Measurements from ENCODE around the gene TBC1D3E.
"Not testable (repeated sequence)": the region's sequence is repeated elsewhere in the genome, so short reads cannot be mapped to it uniquely, and the experiment has no call there.

The TBC1D3E gene

GRCh38 chr17:38127651-38128050 lies at the start of gene TBC1D3E:
TSS of gene TBC1D3E (plus strand) at chr17:38127951. CDS start at chr17:38129496, 1,545 bp downstream.
- not testable (repeated sequence) for DNase-seq

DNA sequence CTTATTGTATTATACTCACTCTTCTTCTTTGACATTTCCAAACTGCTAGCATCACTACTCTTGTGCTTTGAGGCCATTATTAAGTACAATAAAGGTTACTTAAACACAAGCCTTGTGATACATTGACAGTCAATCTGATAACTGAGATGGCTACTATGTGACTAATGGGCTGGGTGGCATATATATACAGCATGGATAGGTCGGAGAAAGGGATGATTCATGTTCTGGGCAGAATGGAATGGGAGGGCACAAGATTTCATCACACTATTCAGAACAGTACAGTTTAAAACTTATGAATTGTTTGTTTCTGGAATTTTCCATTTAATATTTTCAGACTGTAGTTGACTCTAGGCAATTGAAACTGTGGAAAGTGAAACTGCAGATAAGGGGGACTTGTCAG lies 40.4 kb upstream of the TBC1D3E start:
- DNase-seq, result not testable (repeated sequence)

- not testable (repeated sequence) for DNase-seq
These were observed 39.6 kb upstream of the TBC1D3E start for GRCh38 chr17:38088120-38088519.

DNA sequence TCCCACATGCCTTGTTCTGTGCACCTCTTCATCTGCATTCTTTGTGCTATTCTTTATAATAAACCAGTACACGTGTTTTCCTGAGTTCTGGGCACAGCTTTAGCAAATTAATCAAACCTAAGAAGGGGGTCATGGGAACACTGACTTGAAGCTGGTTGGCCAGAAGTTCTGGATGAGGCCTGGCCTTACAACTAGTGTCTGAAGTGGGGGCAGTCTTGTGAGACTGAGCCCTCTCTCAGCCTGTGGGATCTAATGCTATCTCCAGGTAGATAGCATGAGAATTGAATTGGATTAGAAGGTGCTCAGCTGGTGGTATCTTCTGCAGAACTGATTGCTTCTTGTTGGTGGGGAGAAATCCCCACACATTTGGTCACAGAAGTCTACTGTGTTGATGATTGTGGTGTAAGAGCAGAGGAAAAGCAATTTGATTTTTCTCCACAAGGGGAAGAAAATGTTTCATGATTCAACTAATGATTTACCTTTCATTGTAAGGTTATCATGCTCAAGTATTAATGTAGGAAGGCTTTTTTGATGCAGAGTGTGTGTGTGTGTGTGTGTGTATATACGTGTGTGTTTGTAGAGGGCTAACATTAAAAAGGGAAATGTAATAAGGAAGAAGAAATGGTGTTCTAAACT lies 33.6 kb upstream of the TBC1D3E start:
- DNase-seq, result not testable (repeated sequence)

GRCh38 chr17:38099262-38099661 lies 28.5 kb upstream of the TBC1D3E start:
- DNase-seq, result not testable (repeated sequence)

GRCh38 chr17:38119829-38120228 lies 7.9 kb upstream of the TBC1D3E start:
- DNase-seq, result not testable (repeated sequence)

GRCh38 chr17:38134860-38135259 lies 7.1 kb downstream of the TBC1D3E start:
- DNase-seq, result not testable (repeated sequence)
